ENCODE measurements around the gene HP. TPM values are rescaled to one million over a fixed set of nuclear protein-coding genes. Genes with fewer than 3 reads are reported as not detected.
"Not testable (repeated sequence)": the region's sequence is repeated elsewhere in the genome, so short reads cannot be mapped to it uniquely, and the experiment has no call there.

The HP gene, protein sequence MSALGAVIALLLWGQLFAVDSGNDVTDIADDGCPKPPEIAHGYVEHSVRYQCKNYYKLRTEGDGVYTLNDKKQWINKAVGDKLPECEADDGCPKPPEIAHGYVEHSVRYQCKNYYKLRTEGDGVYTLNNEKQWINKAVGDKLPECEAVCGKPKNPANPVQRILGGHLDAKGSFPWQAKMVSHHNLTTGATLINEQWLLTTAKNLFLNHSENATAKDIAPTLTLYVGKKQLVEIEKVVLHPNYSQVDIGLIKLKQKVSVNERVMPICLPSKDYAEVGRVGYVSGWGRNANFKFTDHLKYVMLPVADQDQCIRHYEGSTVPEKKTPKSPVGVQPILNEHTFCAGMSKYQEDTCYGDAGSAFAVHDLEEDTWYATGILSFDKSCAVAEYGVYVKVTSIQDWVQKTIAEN
- total RNA-seq, result not detected in 3 replicates

- not testable (repeated sequence) for H3K4me1 Mint-ChIP-seq; H3K27ac Mint-ChIP-seq; H3K9me3 Mint-ChIP-seq; H3K4me3 Mint-ChIP-seq; DNase-seq (ENCODE audit: low spot score in 2 of 2, unreplicated experiment in 2 of 2); H3K36me3 Mint-ChIP-seq
- peaks cover 12% of the 10 kb centered on the region for H3K27me3 Mint-ChIP-seq (ENCODE audit: low read depth)
These were observed at the start of gene HP for GRCh38 chr16:72054254-72054847. Gene HP, plus strand, starts transcription at chr16:72054505. Its CDS starts 148 bp downstream, at chr16:72054653.

- Mint-ChIP-seq H3K4me3 (peak overlapping the region; percentile 97), H3K27me3 (ENCODE audit: low read depth) (peaks cover 30% of the 10 kb centered on the region)
- H3K4me1 Mint-ChIP-seq; H3K27ac Mint-ChIP-seq; H3K9me3 Mint-ChIP-seq; DNase-seq (ENCODE audit: low spot score in 2 of 2, unreplicated experiment in 2 of 2); H3K36me3 Mint-ChIP-seq: not testable (repeated sequence)
These were observed 46.3 kb upstream of the HP start for GRCh38 chr16:72008065-72008423.

DNA sequence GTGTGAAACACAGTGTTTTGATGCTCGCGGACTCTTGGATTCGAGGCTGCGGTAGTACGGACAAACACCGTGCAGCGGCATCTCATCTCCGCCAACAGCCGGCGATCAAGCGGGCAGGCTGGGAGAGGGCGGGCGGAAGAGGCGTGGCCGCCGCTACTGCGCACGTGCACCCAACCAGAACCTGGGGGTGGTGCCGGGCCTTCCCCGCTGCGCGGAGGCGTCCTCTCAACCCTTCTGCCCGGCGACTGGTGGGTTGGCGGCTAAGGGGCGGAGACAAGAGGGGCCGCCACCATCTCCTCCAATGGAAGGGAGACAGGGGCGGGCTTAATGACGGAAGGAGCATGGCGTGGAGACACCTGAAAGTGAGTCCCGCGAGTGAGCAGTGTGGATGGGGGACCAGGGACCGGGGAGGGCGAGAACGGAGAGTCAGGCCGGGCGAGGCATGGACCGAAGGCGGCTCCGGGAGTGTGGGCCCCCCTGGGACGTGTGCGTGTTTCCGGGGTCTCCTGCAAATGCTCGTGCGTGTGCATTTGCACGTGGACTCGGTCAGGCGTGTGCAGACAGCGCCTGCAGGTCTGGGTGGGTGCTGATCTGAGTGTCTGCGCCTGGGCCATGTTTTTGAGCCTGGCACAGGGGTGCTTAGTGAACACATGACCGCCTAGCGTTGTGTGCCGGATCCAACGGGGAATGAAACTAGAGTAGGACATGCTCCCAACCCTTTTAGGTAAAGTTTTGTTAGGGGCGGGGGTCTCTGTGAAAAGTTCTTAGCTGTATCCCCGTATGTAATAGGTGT, 45.7 kb upstream of the HP start, which contains the start of gene DHODH:
TSS of gene DHODH (plus strand) at position 321 of the 793 bp plus-strand sequence. CDS start at position 342, 21 bp downstream.
- Mint-ChIP-seq H3K4me1 (peaks cover 5% of the 10 kb centered on the region), H3K36me3 (no peaks in the 10 kb centered on the region), H3K27me3 (ENCODE audit: low read depth) (peaks cover 25% of the 10 kb centered on the region), H3K27ac (peak within 1 kb of the TSS; percentile 95), H3K9me3 (no peaks in the 10 kb centered on the region), H3K4me3 (peak within 1 kb of the TSS; percentile 97)
- TF ChIP-seq CTCF (IDR thresholded peaks at IDR 0.05; ENCODE audit: unreplicated experiment), result no peak
- peak; percentile 95 to 96 for DNase-seq (ENCODE audit: low spot score in 2 of 2, unreplicated experiment in 2 of 2)

- H3K4me3 Mint-ChIP-seq, result peak overlapping the region; percentile 60
- TF ChIP-seq CTCF (IDR thresholded peaks at IDR 0.05; ENCODE audit: unreplicated experiment), result no peak
- peaks cover 2% of the 10 kb centered on the region for H3K36me3 Mint-ChIP-seq
- no peak overlapping the region for H3K27ac Mint-ChIP-seq
- DNase-seq (ENCODE audit: low spot score in 2 of 2, unreplicated experiment in 2 of 2), result no peak
- H3K9me3 Mint-ChIP-seq, result no peaks in the 10 kb centered on the region
- peaks cover 5% of the 10 kb centered on the region for H3K4me1 Mint-ChIP-seq
- H3K27me3 Mint-ChIP-seq (ENCODE audit: low read depth), result peaks cover 17% of the 10 kb centered on the region
These were observed 44.5 kb upstream of the HP start for GRCh38 chr16:72009779-72010178.

DNA sequence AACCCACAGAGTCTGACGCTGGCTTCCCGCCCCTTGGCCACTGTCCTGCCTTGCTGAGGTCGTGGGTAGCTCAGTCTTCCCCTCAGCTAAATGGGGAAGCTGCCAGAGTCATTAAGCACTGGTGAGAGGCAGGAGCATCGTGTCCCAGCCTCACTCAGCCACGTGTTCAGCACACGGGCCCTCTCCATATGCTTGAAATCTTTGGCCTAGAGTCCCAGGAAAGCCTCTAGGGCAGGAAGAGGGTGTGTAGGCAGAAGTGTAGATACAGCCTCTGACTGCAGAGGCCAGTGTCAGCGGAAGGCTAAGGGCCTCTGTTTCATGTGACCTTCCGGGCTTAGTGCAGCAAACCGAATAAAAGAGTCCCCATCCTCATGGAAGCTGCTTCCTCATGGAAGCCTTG, 41.7 kb upstream of the HP start:
- DNase-seq (ENCODE audit: low spot score in 2 of 2, unreplicated experiment in 2 of 2), result no peak
- no peaks in the 10 kb centered on the region for H3K27me3 Mint-ChIP-seq (ENCODE audit: low read depth)
- H3K36me3 Mint-ChIP-seq, result peaks cover 4% of the 10 kb centered on the region
- H3K9me3 Mint-ChIP-seq, result no peaks in the 10 kb centered on the region
- TF ChIP-seq CTCF (IDR thresholded peaks at IDR 0.05; ENCODE audit: unreplicated experiment), result no peak
- no peak overlapping the region for H3K4me3 Mint-ChIP-seq
- peaks cover 5% of the 10 kb centered on the region for H3K4me1 Mint-ChIP-seq
- no peak overlapping the region for H3K27ac Mint-ChIP-seq

GRCh38 chr16:72013389-72013788, 40.9 kb upstream of the HP start:
- Mint-ChIP-seq H3K9me3 (no peaks in the 10 kb centered on the region), H3K4me3 (no peak overlapping the region), H3K4me1 (peaks cover 5% of the 10 kb centered on the region), H3K36me3 (peaks cover 7% of the 10 kb centered on the region), H3K27me3 (ENCODE audit: low read depth) (no peaks in the 10 kb centered on the region), H3K27ac (no peak overlapping the region)
- no peak for DNase-seq (ENCODE audit: low spot score in 2 of 2, unreplicated experiment in 2 of 2)
- no peak for TF ChIP-seq CTCF (IDR thresholded peaks at IDR 0.05; ENCODE audit: unreplicated experiment)

All from mesothelial cell of epicardium (in vitro differentiated cells).